Stimulated activated effector memory CD8-positive, alpha-beta T cell treated with anti-CD3 and anti-CD28 coated beads, Interleukin-12 subunit alpha, Interleukin-12 subunit beta, amount 100 ng/mL, for 72 hours (primary cell): Measurements from ENCODE around the gene CP.
"Not testable (repeated sequence)": the region's sequence is repeated elsewhere in the genome, so short reads cannot be mapped to it uniquely, and the experiment has no call there.

Experiments used
- ATAC-seq: fragments of 150-1000 bp; cut with Tn5 transposase; 2 replicates; pipeline ENCODE4 v1.10.0; 2021
- DNase-seq, 2 donors: peaks; one replicate each; pipeline ENCODE4 v3.0.0; 2021 to 2022; ENCODE audit warnings: low spot score in 2 of 2
- H3K27ac Mint-ChIP-seq: one replicate; pipeline ENCODE4 v1.8.0; 2022; ENCODE audit warnings: mild to moderate bottlenecking, mixed read lengths
- H3K36me3 Mint-ChIP-seq: one replicate; pipeline ENCODE4 v1.8.0; 2022; ENCODE audit warnings: mild to moderate bottlenecking, mixed read lengths
- H3K4me1 Mint-ChIP-seq: one replicate; pipeline ENCODE4 v1.8.0; 2022; ENCODE audit warnings: mixed read lengths
- H3K4me3 Mint-ChIP-seq: one replicate; pipeline ENCODE4 v1.8.0; 2022; ENCODE audit warnings: mild to moderate bottlenecking, mixed read lengths
- H3K9me3 Mint-ChIP-seq: one replicate; pipeline ENCODE4 v1.8.0; 2022; ENCODE audit warnings: mixed read lengths

CP gene

DNA sequence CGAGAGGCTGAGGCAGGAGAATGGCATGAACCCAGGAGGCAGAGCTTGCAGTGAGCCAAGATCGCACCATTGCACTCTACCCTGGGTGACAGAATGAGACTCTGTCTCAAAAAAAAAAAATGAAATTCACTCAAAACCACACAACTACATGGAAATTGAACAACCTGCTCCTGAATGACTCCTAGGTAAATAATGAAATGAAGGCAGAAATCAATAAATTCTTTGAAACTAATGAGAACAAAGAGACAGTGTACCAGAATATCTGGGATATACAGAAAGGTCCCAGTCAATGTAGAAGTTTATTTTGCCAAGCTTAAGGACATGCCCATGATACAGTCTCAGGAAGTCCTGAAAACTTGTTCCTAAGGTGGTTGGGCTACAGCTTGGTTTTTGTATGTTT lies 16.6 kb upstream of the CP start:
- not testable (repeated sequence) for H3K4me3 Mint-ChIP-seq, H3K36me3 Mint-ChIP-seq, H3K9me3 Mint-ChIP-seq, H3K4me1 Mint-ChIP-seq, ATAC-seq, DNase-seq, H3K27ac Mint-ChIP-seq

DNA sequence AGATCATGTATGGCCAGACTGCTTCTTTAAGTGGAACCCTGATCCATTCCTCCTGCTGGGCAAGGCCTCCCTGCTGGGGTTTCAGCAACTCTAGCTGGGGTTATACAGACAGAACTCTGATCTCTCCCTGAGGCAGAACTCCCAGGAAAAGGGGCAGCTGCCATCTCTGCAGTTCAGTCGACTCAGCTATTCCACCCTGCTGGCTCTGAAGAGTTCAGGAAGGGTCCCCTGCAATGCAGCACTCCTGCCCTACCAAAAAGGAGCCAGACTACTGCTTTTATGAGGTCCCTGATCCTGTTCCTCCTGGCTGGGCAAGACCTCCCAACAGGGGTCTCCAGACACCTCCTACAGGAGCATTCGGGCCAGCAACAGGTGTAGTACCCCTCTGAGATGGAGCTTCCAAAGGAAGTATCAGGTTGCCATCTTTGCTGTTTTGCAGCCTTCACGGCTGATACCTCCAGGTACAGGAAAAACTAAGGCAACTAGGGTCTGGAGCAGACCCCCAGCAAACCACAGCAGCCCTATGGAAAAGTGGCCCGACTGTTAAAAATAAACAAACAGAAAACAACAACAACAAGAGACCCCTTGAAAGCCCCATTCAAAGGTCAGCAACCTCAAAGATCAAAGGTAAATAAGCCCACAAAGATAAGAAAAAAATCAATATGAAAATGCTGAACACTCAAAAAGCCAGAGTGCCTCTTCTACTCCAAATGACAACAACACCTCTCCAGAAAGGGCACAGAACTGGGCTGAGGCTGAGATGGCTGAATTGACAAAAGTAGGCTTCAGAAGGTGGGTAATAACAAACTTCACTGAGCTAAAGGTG lies 14.2 kb upstream of the CP start:
- no peaks in the 10 kb centered on the region for H3K36me3 Mint-ChIP-seq
- ATAC-seq (no peak), DNase-seq (no peak)
- H3K27ac Mint-ChIP-seq = no peak overlapping the region
- no peaks in the 10 kb centered on the region for H3K9me3 Mint-ChIP-seq
- no peaks in the 10 kb centered on the region for H3K4me1 Mint-ChIP-seq
- H3K4me3 Mint-ChIP-seq = no peak overlapping the region

DNA sequence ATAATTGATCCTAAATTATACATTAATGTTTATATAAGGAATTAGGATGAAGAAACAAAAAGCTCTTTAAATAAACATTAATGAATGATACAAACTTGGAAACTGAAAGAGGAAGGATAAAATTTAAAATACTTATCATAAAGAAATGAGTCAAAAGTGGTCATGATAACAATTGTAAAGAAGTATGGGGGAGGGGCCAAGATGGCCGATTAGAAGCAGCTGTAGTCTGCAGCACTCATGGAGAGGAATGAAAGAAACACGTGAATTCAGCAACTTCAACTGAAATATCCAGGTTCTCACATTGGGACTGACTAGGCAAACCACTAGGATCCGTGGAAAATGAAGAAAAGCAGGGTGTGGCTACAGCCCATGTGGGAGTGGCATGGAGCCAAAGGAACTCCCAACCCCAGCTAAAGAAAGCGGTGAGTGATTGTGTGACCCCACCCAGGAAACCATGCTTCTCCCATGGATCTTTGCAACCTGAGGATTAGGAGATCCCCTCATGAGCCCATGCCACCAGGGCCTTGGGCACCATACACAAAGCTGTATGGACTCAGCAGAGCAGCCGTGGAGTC lies 13.1 kb upstream of the CP start:
- Mint-ChIP-seq H3K27ac (no peak overlapping the region), H3K36me3 (no peaks in the 10 kb centered on the region), H3K9me3 (no peaks in the 10 kb centered on the region), H3K4me1 (no peaks in the 10 kb centered on the region), H3K4me3 (no peak overlapping the region)
- DNase-seq (no peak), ATAC-seq (no peak)

DNA sequence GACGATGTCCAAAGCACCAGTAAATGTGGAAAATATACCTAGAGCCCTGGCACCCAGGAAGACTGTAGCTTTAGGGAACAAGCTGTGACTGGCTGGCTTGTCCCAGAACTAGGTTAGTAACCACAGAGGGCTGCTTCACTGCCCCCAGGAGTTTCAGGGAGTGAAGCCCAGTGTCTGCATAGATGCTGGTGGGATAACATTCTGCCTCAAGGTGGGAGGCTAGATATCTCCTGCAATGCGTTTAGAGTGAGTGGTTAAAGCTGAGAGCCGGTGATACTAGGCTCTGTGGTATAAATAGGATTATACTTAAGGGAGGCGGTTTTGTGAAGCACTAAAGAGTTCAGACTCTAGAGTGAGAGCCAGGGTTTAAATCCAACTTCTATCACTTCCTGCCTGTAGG lies 11.7 kb upstream of the CP start:
- no peak overlapping the region for H3K4me3 Mint-ChIP-seq
- no peaks in the 10 kb centered on the region for H3K4me1 Mint-ChIP-seq
- DNase-seq (no peak), ATAC-seq (no peak)
- no peak overlapping the region for H3K27ac Mint-ChIP-seq
- no peaks in the 10 kb centered on the region for H3K36me3 Mint-ChIP-seq
- no peaks in the 10 kb centered on the region for H3K9me3 Mint-ChIP-seq

DNA sequence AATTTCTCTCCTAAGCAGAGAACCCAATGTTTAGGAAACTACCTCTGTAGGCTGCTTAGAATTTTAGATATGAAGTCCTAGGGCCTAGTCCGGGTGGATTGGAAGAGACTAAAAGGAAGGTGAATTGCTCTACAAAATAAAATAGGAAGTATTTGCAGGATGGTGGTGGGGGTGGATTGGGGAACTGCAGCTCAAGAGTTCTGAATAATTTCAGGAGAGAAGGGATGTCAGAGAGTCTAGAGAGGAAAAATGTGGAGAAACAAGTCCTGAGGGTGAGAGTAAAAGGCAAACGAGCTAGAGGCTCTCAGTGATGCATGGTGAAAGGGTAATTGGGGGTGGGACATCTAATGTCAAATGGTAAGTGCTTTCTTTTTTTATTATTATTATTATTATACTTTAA lies 10.2 kb upstream of the CP start:
- Mint-ChIP-seq H3K27ac (no peak overlapping the region), H3K4me1 (no peaks in the 10 kb centered on the region), H3K4me3 (no peak overlapping the region), H3K9me3 (no peaks in the 10 kb centered on the region), H3K36me3 (no peaks in the 10 kb centered on the region)
- ATAC-seq (no peak), DNase-seq (no peak)

DNA sequence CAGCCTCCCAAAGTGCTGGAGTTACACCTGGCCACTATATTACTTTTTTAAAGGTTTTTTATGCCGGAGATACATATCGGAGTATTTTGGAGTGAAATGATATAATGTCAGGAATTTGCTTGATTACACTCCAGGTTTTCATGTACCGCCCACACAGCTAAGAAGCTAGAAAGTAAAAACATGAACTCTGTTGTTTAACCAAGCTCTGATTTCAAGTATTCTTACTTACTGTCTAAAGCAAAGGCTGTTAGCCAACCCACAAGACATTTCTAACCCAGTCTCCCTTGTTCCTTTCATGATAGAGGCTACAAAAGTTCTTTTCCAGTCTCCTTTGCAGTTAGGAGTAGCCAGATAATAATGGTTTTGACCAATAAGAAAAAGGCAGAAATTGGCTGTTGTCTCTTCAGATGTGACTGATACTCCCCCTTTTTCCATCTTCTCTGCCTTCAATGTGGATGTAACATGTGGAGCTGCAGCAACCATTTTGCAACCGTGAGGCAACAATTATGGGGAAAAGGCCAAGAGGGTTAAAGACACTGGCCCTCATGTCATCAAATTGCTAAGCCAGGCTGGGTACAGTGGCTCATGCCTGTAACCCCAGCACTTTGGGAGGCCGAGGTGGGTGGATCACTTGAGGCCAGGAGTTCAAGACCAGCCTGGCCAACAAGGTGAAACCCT lies 6.1 kb upstream of the CP start:
- DNase-seq (no peak), ATAC-seq (no peak)
- H3K27ac Mint-ChIP-seq = no peak overlapping the region
- H3K4me1 Mint-ChIP-seq = peaks cover 27% of the 10 kb centered on the region
- H3K9me3 Mint-ChIP-seq = no peaks in the 10 kb centered on the region
- no peaks in the 10 kb centered on the region for H3K36me3 Mint-ChIP-seq
- H3K4me3 Mint-ChIP-seq = no peak overlapping the region

DNA sequence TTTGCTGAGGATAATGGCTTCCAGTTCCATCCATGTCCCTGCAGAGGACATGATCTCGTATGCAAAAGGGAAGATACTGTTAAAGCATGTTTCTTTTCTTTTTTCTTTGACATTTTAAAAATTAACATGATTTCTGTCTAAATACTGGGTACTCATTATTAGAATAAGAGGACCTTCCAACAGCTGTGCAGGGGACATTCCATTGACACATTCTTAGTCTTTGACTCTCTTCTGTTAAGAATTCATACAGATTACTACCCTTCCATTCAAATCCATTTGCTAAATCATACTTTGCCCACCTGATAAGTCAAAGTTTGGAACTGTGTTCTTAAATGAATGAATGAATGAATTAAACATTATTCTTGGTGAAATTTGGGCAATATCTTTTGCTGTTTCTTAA lies 5.1 kb upstream of the CP start:
- H3K27ac Mint-ChIP-seq = no peak overlapping the region
- H3K9me3 Mint-ChIP-seq = no peaks in the 10 kb centered on the region
- no peaks in the 10 kb centered on the region for H3K36me3 Mint-ChIP-seq
- no peak overlapping the region for H3K4me3 Mint-ChIP-seq
- DNase-seq (no peak), ATAC-seq (no peak)
- H3K4me1 Mint-ChIP-seq = peaks cover 27% of the 10 kb centered on the region

DNA sequence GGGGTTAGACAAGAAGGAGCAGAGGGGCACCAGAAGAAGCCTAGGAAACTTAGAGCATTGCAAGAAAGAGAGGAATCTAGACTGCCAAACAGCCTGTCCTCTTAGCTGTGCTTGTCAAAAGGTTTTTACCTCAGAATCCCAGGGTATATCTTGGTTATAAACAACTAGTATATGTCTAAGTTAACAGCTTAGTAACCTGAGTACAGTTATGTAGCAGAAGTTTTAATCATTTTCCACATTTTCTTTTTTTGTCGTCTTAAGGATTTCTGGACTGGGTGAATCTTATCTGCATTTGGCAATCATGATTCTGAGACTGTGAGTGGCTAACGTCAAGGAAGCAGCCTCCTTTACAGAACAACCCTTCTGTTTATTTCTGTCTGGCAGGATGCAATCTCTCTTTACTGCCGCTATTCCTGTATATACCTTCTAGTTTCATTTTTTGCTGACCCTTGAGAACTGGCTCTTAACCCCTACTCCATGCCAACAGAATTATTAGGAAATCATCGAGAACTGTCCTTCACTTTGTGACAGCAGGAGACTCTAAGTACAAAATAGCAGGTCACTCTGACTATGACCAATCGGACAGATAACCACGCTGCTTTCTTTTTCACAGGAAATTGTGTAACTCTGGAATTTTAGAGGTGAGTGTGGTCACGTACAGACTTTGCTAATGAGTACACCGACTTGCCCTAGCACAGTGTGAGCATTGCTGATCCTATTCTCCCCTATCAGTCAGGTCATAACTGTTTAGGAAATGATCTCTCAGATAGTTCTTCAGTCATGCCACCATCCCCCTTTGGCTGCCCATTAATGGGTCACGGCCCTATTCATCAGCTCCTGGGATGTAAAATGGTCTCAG lies 3.3 kb upstream of the CP start:
- DNase-seq = peak; percentile 10 to 73
- Mint-ChIP-seq H3K4me3 (peak overlapping the region; percentile 63), H3K9me3 (no peaks in the 10 kb centered on the region), H3K27ac (peak overlapping the region; percentile 74), H3K4me1 (peaks cover 27% of the 10 kb centered on the region), H3K36me3 (no peaks in the 10 kb centered on the region)
- peak; percentile 99 for ATAC-seq

DNA sequence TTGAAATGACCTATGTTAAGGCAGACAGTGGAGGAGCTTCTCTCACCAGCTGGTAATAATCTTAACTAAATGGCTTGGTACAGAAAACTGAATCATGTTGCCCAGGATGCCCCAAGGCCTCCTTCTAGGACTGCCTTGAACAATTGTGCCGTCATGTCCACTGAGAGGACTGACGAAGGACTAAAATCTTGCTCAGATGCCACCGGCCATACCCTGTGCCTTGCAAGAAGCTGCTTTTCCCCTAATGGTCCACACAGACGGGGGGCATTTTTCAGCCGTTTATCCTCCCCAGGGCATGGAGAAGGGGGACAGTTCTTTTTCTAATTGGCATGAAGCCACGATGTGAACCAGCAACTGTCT lies 1.8 kb upstream of the CP start:
- ATAC-seq = no peak
- no peaks in the 10 kb centered on the region for H3K36me3 Mint-ChIP-seq
- H3K9me3 Mint-ChIP-seq = peaks cover 3% of the 10 kb centered on the region
- no peak for DNase-seq
- H3K4me1 Mint-ChIP-seq = peaks cover 27% of the 10 kb centered on the region
- H3K27ac Mint-ChIP-seq = no peak overlapping the region
- H3K4me3 Mint-ChIP-seq = no peak overlapping the region

DNA sequence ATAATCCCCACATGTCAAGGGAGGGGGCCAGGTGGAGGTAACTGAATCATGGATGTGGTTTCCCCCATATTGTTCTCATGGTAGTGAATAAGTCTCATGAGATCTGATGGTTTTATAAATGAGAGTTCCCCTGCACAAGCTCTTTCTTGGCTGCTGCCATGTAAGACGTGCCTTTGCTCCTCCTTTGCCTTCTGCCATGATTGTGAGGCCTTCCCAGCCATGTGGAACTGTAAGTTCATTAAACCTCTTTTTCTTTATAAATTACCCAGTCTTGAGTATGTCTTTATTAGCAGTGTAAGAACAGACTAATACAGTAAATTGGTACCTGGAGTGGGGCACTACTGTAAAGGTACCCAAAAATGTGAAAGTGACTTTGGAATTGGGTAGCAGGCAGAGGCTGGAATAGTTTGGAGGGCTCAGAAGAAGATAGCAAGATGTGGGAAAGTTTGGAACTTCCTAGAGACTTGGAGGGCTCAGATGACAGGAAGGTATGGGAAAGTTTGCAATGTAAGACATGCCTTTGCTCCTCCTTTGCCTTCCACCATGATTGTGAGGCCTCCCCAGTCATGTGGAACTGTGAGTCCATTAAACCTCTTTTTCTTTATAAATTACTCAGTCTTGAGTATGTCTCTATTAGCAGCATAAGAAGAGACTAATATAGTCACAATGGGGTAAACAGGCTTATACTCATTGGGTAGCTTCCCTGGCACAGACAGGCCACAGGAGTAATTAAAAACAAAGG lies 2.1 kb downstream of the CP start:
- H3K27ac Mint-ChIP-seq, H3K36me3 Mint-ChIP-seq, H3K4me3 Mint-ChIP-seq, H3K9me3 Mint-ChIP-seq, ATAC-seq, H3K4me1 Mint-ChIP-seq, DNase-seq: not testable (repeated sequence)

DNA sequence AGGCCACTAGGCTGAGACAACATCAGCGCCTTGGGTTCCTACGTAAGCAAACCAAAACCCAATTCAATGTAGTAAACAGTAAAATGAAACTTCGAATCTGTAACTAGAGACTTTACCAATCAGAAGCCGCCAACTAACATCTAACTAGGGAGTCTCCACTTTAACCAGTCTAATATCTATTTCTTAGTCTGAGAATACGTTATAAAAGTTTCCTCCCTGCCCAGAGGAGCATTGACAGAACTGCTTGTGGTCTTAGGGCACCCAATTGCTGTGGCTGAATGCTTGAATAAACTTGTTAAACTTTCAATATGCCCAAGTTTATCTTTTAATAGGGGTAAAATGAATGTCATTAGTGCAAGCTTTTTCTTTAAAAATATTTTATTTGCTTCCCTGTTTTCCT lies 4.3 kb downstream of the CP start:
- Mint-ChIP-seq H3K9me3 (peaks cover 3% of the 10 kb centered on the region), H3K4me1 (no peaks in the 10 kb centered on the region), H3K4me3 (no peak overlapping the region), H3K36me3 (no peaks in the 10 kb centered on the region), H3K27ac (no peak overlapping the region)
- ATAC-seq (no peak), DNase-seq (no peak)

DNA sequence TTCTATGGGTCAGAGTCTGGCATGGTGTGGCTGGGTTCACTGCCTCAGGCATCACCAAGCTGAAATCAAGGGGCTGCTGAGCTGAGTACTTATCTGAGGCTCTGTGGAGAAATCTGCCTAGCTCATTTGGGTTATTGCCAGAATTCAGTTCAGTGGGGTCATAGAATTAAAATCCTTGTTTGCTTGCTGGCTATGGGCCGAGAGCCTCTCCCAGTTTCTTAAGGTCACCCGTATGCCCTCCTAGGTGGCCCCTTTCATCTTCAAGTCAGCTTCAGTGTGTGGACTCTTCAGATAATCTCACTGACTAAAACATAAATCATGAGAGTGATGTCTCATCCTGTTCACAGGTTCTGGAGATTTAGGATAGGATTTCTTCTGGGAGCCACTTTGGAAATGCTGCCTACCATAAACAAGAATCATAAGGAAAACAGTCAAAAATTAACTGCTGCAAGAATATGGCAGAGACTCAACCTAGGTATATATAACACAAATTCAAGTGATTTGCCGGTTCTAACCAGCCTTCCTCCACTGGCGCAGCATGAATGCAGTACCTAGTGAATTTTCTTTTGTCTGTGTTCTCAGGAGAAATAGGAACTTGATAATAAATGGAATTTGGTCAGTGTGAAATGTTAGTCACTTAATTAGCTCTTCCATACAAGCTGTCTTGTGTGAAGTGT lies 5.3 kb downstream of the CP start:
- DNase-seq (no peak), ATAC-seq (no peak)
- Mint-ChIP-seq H3K9me3 (peaks cover 3% of the 10 kb centered on the region), H3K4me1 (no peaks in the 10 kb centered on the region), H3K36me3 (no peaks in the 10 kb centered on the region), H3K27ac (no peak overlapping the region), H3K4me3 (no peak overlapping the region)

DNA sequence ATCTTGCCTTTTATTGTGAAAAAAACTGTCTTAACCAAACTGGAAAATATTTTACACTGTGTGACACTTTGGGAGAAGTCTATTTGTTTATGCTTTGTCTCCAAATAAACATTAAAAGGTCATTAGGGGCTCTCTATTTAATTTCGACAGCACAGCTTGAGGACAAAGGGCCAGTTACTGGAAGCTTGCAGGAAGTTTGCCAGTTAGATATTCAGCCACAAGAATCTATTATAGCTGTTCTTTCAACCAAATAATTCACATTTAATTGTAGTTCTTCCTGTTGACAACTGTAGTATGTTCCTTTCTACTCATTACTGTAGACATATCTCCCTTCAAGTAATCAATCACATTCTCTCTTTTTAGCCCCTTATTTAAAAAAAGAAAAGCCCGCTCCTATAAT lies 6.1 kb downstream of the CP start:
- H3K4me3 Mint-ChIP-seq = no peak overlapping the region
- H3K4me1 Mint-ChIP-seq = no peaks in the 10 kb centered on the region
- no peak for ATAC-seq
- H3K27ac Mint-ChIP-seq = no peak overlapping the region
- no peaks in the 10 kb centered on the region for H3K36me3 Mint-ChIP-seq
- DNase-seq = no peak
- H3K9me3 Mint-ChIP-seq = peaks cover 3% of the 10 kb centered on the region

DNA sequence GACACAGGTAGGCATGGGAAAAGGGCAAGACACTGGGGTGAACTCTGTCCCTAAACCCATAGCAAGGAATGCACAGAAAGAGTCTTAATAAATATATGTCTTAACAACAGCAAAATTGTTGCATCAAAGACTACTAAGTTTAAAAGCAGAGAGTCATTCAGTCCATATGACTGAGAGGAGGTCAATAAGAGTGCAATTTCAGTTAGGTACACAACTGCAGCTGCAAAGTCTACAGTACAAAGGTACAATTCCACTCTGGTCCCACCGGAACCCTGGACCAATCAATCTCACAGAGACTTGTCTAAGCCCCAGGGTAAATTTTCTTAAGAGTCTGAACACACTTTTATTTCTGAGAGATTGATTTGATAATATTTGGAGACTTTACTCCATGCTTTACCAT lies 6.9 kb downstream of the CP start:
- Mint-ChIP-seq H3K27ac (no peak overlapping the region), H3K9me3 (peaks cover 3% of the 10 kb centered on the region)
- ATAC-seq = no peak

More for the DNA sequence above, 6.9 kb downstream of the CP start:
- H3K36me3 Mint-ChIP-seq = no peaks in the 10 kb centered on the region
- no peak overlapping the region for H3K4me3 Mint-ChIP-seq
- DNase-seq = no peak
- H3K4me1 Mint-ChIP-seq = no peaks in the 10 kb centered on the region
